Liver (tissue), 3 donors: Measurements from ENCODE around the gene CELF2.

Source experiments
- ATF3 ChIP-seq: IDR thresholded peaks from 2 replicates; pipeline ENCODE4 v1.6.1; 2016; ENCODE audit warnings: antibody characterized with exemption
- CTCF ChIP-seq: fragments of 150-350 bp; IDR thresholded peaks from 2 replicates; pipeline ENCODE4 v1.5.1; 2017; ENCODE audit warnings: improper control_type of control experiment, low read depth, low read length; ENCODE audit not compliant: missing input control
- FOXA2 ChIP-seq: IDR thresholded peaks from 2 replicates; pipeline ENCODE4 v1.6.1; 2016; ENCODE audit warnings: antibody characterized with exemption
- GABPA ChIP-seq, 2 donors: IDR thresholded peaks in 1 of 2; conservative IDR thresholded peaks in 1 of 2; 2 replicates each; pipeline ENCODE4 v1.6.1; 2016; ENCODE audit warnings: antibody characterized with exemption in 2 of 2, mild to moderate bottlenecking in 1 of 2, moderate library complexity in 1 of 2
- JUND ChIP-seq, 2 donors: IDR thresholded peaks; 2 replicates each; pipeline ENCODE4 v1.6.1; 2016; ENCODE audit warnings: antibody characterized with exemption in 2 of 2
- MAX ChIP-seq: IDR thresholded peaks from 2 replicates; pipeline ENCODE4 v1.6.1; 2016; ENCODE audit warnings: antibody characterized with exemption
- NR2F2 ChIP-seq: IDR thresholded peaks from 2 replicates; pipeline ENCODE4 v1.6.1; 2016; ENCODE audit warnings: antibody characterized with exemption
- RAD21 ChIP-seq, 2 donors: IDR thresholded peaks; 2 replicates each; pipeline ENCODE4 v1.6.1; 2016; ENCODE audit warnings: antibody characterized with exemption in 2 of 2, mild to moderate bottlenecking in 2 of 2
- RXRA ChIP-seq, 2 donors: IDR thresholded peaks; 2 replicates each; pipeline ENCODE4 v1.6.1; 2017 to 2018; ENCODE audit warnings: antibody characterized with exemption in 2 of 2, mild to moderate bottlenecking in 1 of 2
- SP1 ChIP-seq: IDR thresholded peaks from 2 replicates; pipeline ENCODE4 v1.6.1; 2018; ENCODE audit warnings: antibody characterized with exemption, mild to moderate bottlenecking
- TAF1 ChIP-seq: conservative IDR thresholded peaks from 2 replicates; pipeline ENCODE4 v1.6.1; 2016; ENCODE audit warnings: antibody characterized with exemption, mild to moderate bottlenecking
- YY1 ChIP-seq: IDR thresholded peaks from 2 replicates; pipeline ENCODE4 v1.6.1; 2016; ENCODE audit warnings: antibody characterized with exemption, mild to moderate bottlenecking
- donor health status: healthy.
- donor health status: healthy.

GRCh38 chr10:11290156-11290890, 272.7 kb downstream of the CELF2 start:
- TF ChIP-seq CTCF: no peak
- TF ChIP-seq ATF3: no peak
- TF ChIP-seq FOXA2: no peak
- TF ChIP-seq NR2F2: no peak
- no peak for TF ChIP-seq MAX
- TF ChIP-seq SP1: no peak
- TF ChIP-seq JUND (IDR thresholded peaks at IDR 0.05): no peak
- no peak for TF ChIP-seq TAF1
- TF ChIP-seq RXRA (IDR thresholded peaks at IDR 0.05): no peak
- TF ChIP-seq YY1: no peak
- no peak for TF ChIP-seq GABPA (IDR thresholded peaks at IDR 0.05 in 1 of 2, conservative IDR thresholded peaks at IDR 0.05 in 1 of 2)
- no peak for TF ChIP-seq RAD21 (IDR thresholded peaks at IDR 0.05)
